Measurements from ENCODE around the gene PLA2G2E. TPM values are rescaled to one million over a fixed set of nuclear protein-coding genes. Genes with fewer than 3 reads are reported as not detected.
A peak's percentile ranks its signal among the peaks of the same experiment; 100 is the strongest.

The PLA2G2E gene
- total RNA-seq, 4 donors from 2014 or later: not detected

DNA sequence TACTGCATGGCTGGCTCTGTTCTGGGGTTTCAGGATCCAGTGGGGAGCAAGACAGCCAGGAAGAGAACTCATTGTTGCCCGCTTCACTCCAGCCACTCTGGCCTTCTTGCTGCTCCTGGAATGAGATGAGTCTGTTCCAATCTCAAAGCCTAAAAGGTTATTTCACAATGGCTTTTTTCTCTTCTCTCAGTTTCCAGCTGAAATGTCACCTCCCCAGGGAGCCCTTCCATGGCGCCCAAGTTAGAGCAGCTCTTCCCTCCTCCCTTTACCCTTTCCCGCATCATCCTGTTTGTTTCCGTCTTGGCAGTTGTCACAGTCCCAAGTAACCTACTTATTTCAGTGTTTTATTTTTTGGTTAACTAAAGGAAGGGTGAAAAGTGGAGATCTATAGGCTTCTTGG, 40.2 kb upstream of the PLA2G2E start:
- 84% methylated on average over 4 of the region's 4 CpGs for WGBS, 2 donors
- peak in 1 of 2 donors; percentile 15 for DNase-seq (ENCODE audit: low spot score in 2 of 2)
- intact Hi-C loops (cut with DNase I; ENCODE audit: low total_unique reads): no loop called here
- no peak overlapping the region for H3K4me3 ChIP-seq (ENCODE audit: low read depth, poor library complexity, severe bottlenecking)
- TF ChIP-seq POLR2A (IDR thresholded peaks at IDR 0.05) (no peak), CTCF (IDR thresholded peaks at IDR 0.05) (no peak)

DNA sequence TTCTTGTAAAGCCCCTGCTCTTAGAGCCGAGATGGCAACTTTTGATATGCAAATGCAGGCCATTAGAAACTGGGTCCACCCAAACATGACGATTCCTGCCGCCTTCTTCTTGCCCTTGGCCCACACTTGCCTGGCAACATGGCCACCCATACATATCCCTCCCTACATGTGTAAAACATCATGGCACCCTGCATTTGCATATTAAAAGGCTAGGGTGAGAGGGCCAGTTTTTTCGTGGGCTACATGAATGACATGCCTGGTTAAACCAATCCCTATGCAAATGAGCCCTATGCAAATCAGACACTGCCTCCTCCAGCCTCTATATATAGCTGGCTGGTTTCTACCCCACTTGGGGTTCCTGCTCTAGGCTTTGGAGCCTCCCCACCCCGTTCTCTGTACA, 37.2 kb upstream of the PLA2G2E start:
- intact Hi-C loops (cut with DNase I; ENCODE audit: low total_unique reads): no loop called here
- no peak overlapping the region for H3K4me3 ChIP-seq (ENCODE audit: low read depth, poor library complexity, severe bottlenecking)
- WGBS, 2 donors: 33 to 40% methylated on average over 5 of the region's 5 CpGs
- peak in 1 of 2 donors; percentile 21 for DNase-seq (ENCODE audit: low spot score in 2 of 2)
- TF ChIP-seq CTCF (IDR thresholded peaks at IDR 0.05) (no peak), POLR2A (IDR thresholded peaks at IDR 0.05) (no peak)

DNA sequence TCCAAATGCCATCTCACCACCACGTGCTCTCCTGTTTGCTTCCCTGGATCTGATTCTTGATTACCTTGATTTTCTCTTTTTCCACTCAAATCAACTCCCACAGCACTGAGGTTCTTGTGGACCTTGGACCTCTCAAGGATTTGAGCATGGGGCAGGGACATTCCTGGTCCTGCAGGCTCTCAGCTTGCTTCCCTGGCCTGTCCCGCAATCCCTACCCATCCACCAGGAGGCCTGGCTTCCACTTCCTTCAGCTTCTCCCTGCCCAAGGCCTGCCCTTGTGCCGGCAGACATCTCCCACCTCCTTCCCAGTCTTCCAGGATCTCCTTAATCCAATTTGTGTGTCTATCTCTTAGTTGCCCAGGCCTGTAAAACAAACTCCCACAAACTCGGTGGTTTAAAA, 34.4 kb upstream of the PLA2G2E start:
- 74 to 83% methylated on average over 4 of the region's 4 CpGs for WGBS, 2 donors
- TF ChIP-seq POLR2A (IDR thresholded peaks at IDR 0.05) (no peak), CTCF (IDR thresholded peaks at IDR 0.05) (no peak)
- intact Hi-C loops (cut with DNase I; ENCODE audit: low total_unique reads): no loop called here
- no peak overlapping the region for H3K4me3 ChIP-seq (ENCODE audit: low read depth, poor library complexity, severe bottlenecking)
- no peak for DNase-seq (ENCODE audit: low spot score in 2 of 2)

- WGBS, 2 donors: 28 to 41% methylated on average over 11 of the region's 11 CpGs
- intact Hi-C loops (cut with DNase I; ENCODE audit: low total_unique reads): no loop called here
- DNase-seq (ENCODE audit: low spot score in 2 of 2): peak in 1 of 2 donors; percentile 68
- no peak for TF ChIP-seq POLR2A (IDR thresholded peaks at IDR 0.05)
- no peak for TF ChIP-seq CTCF (IDR thresholded peaks at IDR 0.05)
- H3K4me3 ChIP-seq (ENCODE audit: low read depth, poor library complexity, severe bottlenecking): no peak overlapping the region
These were observed 32.2 kb upstream of the PLA2G2E start for GRCh38 chr1:19955534-19956170.

GRCh38 chr1:19954059-19954458, 30.6 kb upstream of the PLA2G2E start:
- intact Hi-C loops (cut with DNase I; ENCODE audit: low total_unique reads): no loop called here
- TF ChIP-seq CTCF (IDR thresholded peaks at IDR 0.05): no peak
- no peak for DNase-seq (ENCODE audit: low spot score in 2 of 2)
- WGBS, 2 donors: 85 to 92% methylated on average over 2 of the region's 2 CpGs
- no peak overlapping the region for H3K4me3 ChIP-seq (ENCODE audit: low read depth, poor library complexity, severe bottlenecking)

DNA sequence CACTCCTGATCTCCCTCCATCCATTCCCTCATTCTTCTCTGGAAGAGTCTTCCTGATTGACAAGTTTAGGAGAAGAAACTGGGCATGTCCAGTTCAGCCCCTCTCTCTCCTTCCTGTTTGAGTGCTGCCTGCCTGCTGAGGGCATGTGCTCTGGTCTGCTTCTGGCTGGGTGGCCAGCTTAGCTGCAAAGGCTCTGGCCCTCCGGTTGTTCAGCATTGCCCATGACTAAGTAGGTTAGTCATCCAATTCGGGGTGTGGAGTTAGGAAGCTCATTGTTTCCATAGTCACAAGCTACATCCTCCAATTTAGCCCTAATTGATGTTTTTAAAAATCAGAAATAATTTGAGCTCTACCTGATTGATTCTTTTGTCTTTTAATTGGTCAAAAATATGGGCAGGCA, 25.6 kb upstream of the PLA2G2E start:
- TF ChIP-seq CTCF (IDR thresholded peaks at IDR 0.05): no peak
- TF ChIP-seq POLR2A (IDR thresholded peaks at IDR 0.05): no peak
- no peak overlapping the region for H3K4me3 ChIP-seq (ENCODE audit: low read depth, poor library complexity, severe bottlenecking)
- 26 to 36% methylated on average over 2 of the region's 2 CpGs for WGBS, 2 donors
- intact Hi-C loops (cut with DNase I; ENCODE audit: low total_unique reads): no loop called here
- DNase-seq (ENCODE audit: low spot score in 2 of 2): no peak

All from lower leg skin (tissue), 4 donors.